Measurements from ENCODE around the gene PMAIP1. TPM values are rescaled to one million over a fixed set of nuclear protein-coding genes. Genes with fewer than 3 reads are reported as not detected.

Gene PMAIP1
- total and polyA plus RNA-seq, 4 donors = 0.08 to 5.5 (median 0.25) TPM

- no peak for TF ChIP-seq YY1 (IDR thresholded peaks at IDR 0.05)
- no peak for TF ChIP-seq REST (IDR thresholded peaks at IDR 0.05)
- TF ChIP-seq RXRA (IDR thresholded peaks at IDR 0.05) = no peak
- TF ChIP-seq JUND (IDR thresholded peaks at IDR 0.05) = no peak
- TF ChIP-seq RAD21 (IDR thresholded peaks at IDR 0.05) = no peak
- no peak for TF ChIP-seq ZBTB33 (IDR thresholded peaks at IDR 0.05)
- TF ChIP-seq EGR1 (IDR thresholded peaks at IDR 0.05; ENCODE audit: low read depth in 2 of 2) = no peak
- TF ChIP-seq MAX (IDR thresholded peaks at IDR 0.05) = no peak
- no peak for TF ChIP-seq HNF4G (IDR thresholded peaks at IDR 0.05)
- TF ChIP-seq FOXA1 (IDR thresholded peaks at IDR 0.05) = no peak
- TF ChIP-seq FOXA2 (IDR thresholded peaks at IDR 0.05) = no peak
- no peak for TF ChIP-seq HNF4A (conservative IDR thresholded peaks at IDR 0.05)
- no peak for TF ChIP-seq CTCF (IDR thresholded peaks at IDR 0.05; ENCODE audit: low read depth, low read length, missing input control)
- no peaks in the 10 kb centered on the region for H3K9me3 ChIP-seq (ENCODE audit: control insufficient read depth in 4 of 4, low read length in 3 of 4)
- peaks cover 0 to 3% (median 0%) of the 10 kb centered on the region in 4 donors for H3K27me3 ChIP-seq (ENCODE audit: control insufficient read depth in 4 of 4, insufficient read depth in 4 of 4, low read length in 3 of 4)
- H3K4me3 ChIP-seq (ENCODE audit: low read depth in 1 of 3, low read length in 3 of 3) = no peak overlapping the region
- no peaks in the 10 kb centered on the region for H3K36me3 ChIP-seq (ENCODE audit: control insufficient read depth in 4 of 4, insufficient read depth in 3 of 4, low read depth in 1 of 4, low read length in 3 of 4)
- H3K9ac ChIP-seq (ENCODE audit: low read depth in 1 of 2, low read length in 2 of 2) = no peak overlapping the region
- no peak overlapping the region for H3K27ac ChIP-seq (ENCODE audit: low read depth in 1 of 2, low read length in 2 of 2)
- no peak for DNase-seq (ENCODE audit: low spot score)
- 71% methylated on average over 6 of the region's 6 CpGs for WGBS
- H3K4me1 ChIP-seq (ENCODE audit: control insufficient read depth in 4 of 4, insufficient read depth in 4 of 4, low read length in 3 of 4) = no peaks in the 10 kb centered on the region
These were observed 50.6 kb downstream of the PMAIP1 start for GRCh38 chr18:59950215-59950944.

GRCh38 chr18:59951591-59951990 lies 51.8 kb downstream of the PMAIP1 start:
- Histone ChIP-seq H3K27ac (ENCODE audit: low read depth in 1 of 2, low read length in 2 of 2) (no peak overlapping the region), H3K27me3 (ENCODE audit: control insufficient read depth in 4 of 4, insufficient read depth in 4 of 4, low read length in 3 of 4) (peaks cover 0 to 3% (median 0%) of the 10 kb centered on the region in 4 donors), H3K9ac (ENCODE audit: low read depth in 1 of 2, low read length in 2 of 2) (no peak overlapping the region), H3K9me3 (ENCODE audit: control insufficient read depth in 4 of 4, low read length in 3 of 4) (no peaks in the 10 kb centered on the region), H3K4me3 (ENCODE audit: low read depth in 1 of 3, low read length in 3 of 3) (no peak overlapping the region), H3K36me3 (ENCODE audit: control insufficient read depth in 4 of 4, insufficient read depth in 3 of 4, low read depth in 1 of 4, low read length in 3 of 4) (no peaks in the 10 kb centered on the region), H3K4me1 (ENCODE audit: control insufficient read depth in 4 of 4, insufficient read depth in 4 of 4, low read length in 3 of 4) (no peaks in the 10 kb centered on the region)
- no peak for DNase-seq (ENCODE audit: low spot score)
- 84% methylated on average over 4 of the region's 4 CpGs for WGBS
- TF ChIP-seq RAD21 (IDR thresholded peaks at IDR 0.05) (no peak), JUND (IDR thresholded peaks at IDR 0.05) (no peak), FOXA1 (IDR thresholded peaks at IDR 0.05) (no peak), ZBTB33 (IDR thresholded peaks at IDR 0.05) (no peak), CTCF (IDR thresholded peaks at IDR 0.05; ENCODE audit: low read depth, low read length, missing input control) (no peak), YY1 (IDR thresholded peaks at IDR 0.05) (no peak), SP1 (IDR thresholded peaks at IDR 0.05) (no peak), NR2F2 (IDR thresholded peaks at IDR 0.05) (no peak), FOXA2 (IDR thresholded peaks at IDR 0.05) (no peak), MAX (IDR thresholded peaks at IDR 0.05) (no peak)

All from liver (tissue), 9 donors.